ENCODE measurements around the gene RAVER1. TPM values are rescaled to one million over a fixed set of nuclear protein-coding genes. Genes with fewer than 3 reads are reported as not detected.

RAVER1 gene
- total and polyA plus RNA-seq, 2 of the 8 experiments (the other 6 are each of a cell fraction or from before 2014, with no cell fraction given): 5.7 to 70.5 TPM

GRCh38 chr19:10320602-10321416 is 12.5 kb downstream of the RAVER1 start (continued):
- no peak for TF ChIP-seq CHD7 (IDR thresholded peaks at IDR 0.05; ENCODE audit: insufficient replicate concordance, low read length)

Measured in H1 (cell line).